SK-N-SH (cell line): ENCODE results near the gene CISD2. TPM values are rescaled to one million over a fixed set of nuclear protein-coding genes. Genes with fewer than 3 reads are reported as not detected.

Experiments used
- CTCF ChIA-PET: fragments of 300-600, 350-600 bp; formaldehyde crosslinking; extraction: SDS; loops from one replicate; lab custom pipeline; 2021; lab: Yijun Ruan, JAX
- POLR2A ChIA-PET: fragments of 350-600 bp; sonication (Branson Sonifier 250); formaldehyde crosslinking; extraction: SDS; loops from one replicate; lab custom pipeline; 2020; ENCODE audit warnings: antibody characterized with exemption, inconsistent platforms; lab: Yijun Ruan, JAX
- DNase-seq: peaks from one replicate; pipeline ENCODE4 v3.0.0; 2012
- H2AFZ ChIP-seq: fragments of 200-600 bp; sonication (generic); 2 replicates; pipeline ENCODE4 v1.8.1; 2016; ENCODE audit warnings: antibody characterized with exemption, mild to moderate bottlenecking, low read depth
- H3F3A ChIP-seq: fragments of 200-600 bp; sonication (generic); replicated peaks from 2 replicates; pipeline ENCODE3; 2016; ENCODE audit warnings: antibody characterized with exemption, mild to moderate bottlenecking; ENCODE audit not compliant: insufficient read depth
- H3K27ac ChIP-seq, 2 experiments: fragments of 200-500 bp in 1 of 2; fragments of 200-600 bp in 1 of 2; sonication (Bioruptor generic) in 1 of 2; sonication (generic), shearing (Covaris generic) in 1 of 2; 2 replicates each; pipeline versions ENCODE4 v1.5.1 to v1.6.1; 2014 to 2016; ENCODE audit warnings: low read depth in 2 of 2, inconsistent platforms in 1 of 2, low read length in 1 of 2, mild to moderate bottlenecking in 1 of 2, mixed read lengths in 1 of 2
- H3K27me3 ChIP-seq: fragments of 200-600 bp; sonication (generic), shearing (Covaris generic); 2 replicates; pipeline ENCODE4 v1.6.1; 2016; ENCODE audit warnings: mixed run types; ENCODE audit not compliant: insufficient read depth
- H3K36me3 ChIP-seq, 2 experiments: fragments of 200-500 bp in 1 of 2; fragments of 200-600 bp in 1 of 2; sonication (Bioruptor generic) in 1 of 2; sonication (generic) in 1 of 2; replicated peaks in 1 of 2; 2 replicates each; pipeline versions ENCODE3 to v1.5.1; 2014 to 2016; ENCODE audit warnings: low read length in 1 of 2, mild to moderate bottlenecking in 1 of 2; ENCODE audit not compliant: insufficient read depth in 2 of 2, control insufficient read depth in 1 of 2
- H3K4me1 ChIP-seq, 2 experiments: fragments of 200-500 bp in 1 of 2; fragments of 200-600 bp in 1 of 2; sonication (Bioruptor generic) in 1 of 2; sonication (generic), shearing (Covaris generic) in 1 of 2; 2 replicates each; pipeline versions ENCODE4 v1.5.1 to v1.6.1; 2014 to 2016; ENCODE audit warnings: low read depth in 1 of 2, low read length in 1 of 2, mixed run types in 1 of 2; ENCODE audit not compliant: insufficient read depth in 2 of 2, control insufficient read depth in 1 of 2
- H3K4me2 ChIP-seq: fragments of 200-600 bp; sonication (generic), shearing (Covaris generic); 2 replicates; pipeline ENCODE4 v1.6.1; 2017; ENCODE audit warnings: mixed run types
- H3K4me3 ChIP-seq, 2 experiments: fragments of 200-500 bp in 1 of 2; fragments of 200-600 bp in 1 of 2; sonication (Bioruptor generic) in 1 of 2; sonication (generic), shearing (Covaris generic) in 1 of 2; 2 replicates each; pipeline versions ENCODE4 v1.5.1 to v1.8.1; 2014 to 2016; ENCODE audit warnings: low read depth in 2 of 2, inconsistent platforms in 1 of 2, low read length in 1 of 2, mild to moderate bottlenecking in 1 of 2, mixed read lengths in 1 of 2, moderate library complexity in 1 of 2
- H3K79me2 ChIP-seq: fragments of 200-600 bp; sonication (generic); 2 replicates; pipeline ENCODE4 v1.8.1; 2017; ENCODE audit warnings: mild to moderate bottlenecking; ENCODE audit not compliant: insufficient read depth
- H3K9ac ChIP-seq: fragments of 200-600 bp; sonication (generic); 2 replicates; pipeline ENCODE4 v1.6.1; 2017; ENCODE audit warnings: mixed run types
- H3K9me2 ChIP-seq: fragments of 200-600 bp; sonication (generic); 2 replicates; pipeline ENCODE4 v1.6.1; 2017; ENCODE audit warnings: mixed run types
- H3K9me3 ChIP-seq: fragments of 200-600 bp; sonication (generic); 2 replicates; pipeline ENCODE4 v1.6.1; 2017; ENCODE audit warnings: mixed run types, mild to moderate bottlenecking, moderate library complexity
- H4K20me1 ChIP-seq: fragments of 200-600 bp; sonication (generic); 2 replicates; pipeline ENCODE4 v1.6.1; 2017; ENCODE audit warnings: mild to moderate bottlenecking, mixed run types; ENCODE audit not compliant: insufficient read depth
- ELF1 ChIP-seq: IDR thresholded peaks from 2 replicates; pipeline ENCODE4 v1.4.0; 2012
- EP300 ChIP-seq, 2 experiments: IDR thresholded peaks; 2 replicates each; pipeline versions ENCODE4 v1.4.0 to v1.6.1; 2012; ENCODE audit warnings: borderline replicate concordance in 1 of 2, low read depth in 1 of 2, low read length in 1 of 2
- FOXJ3 ChIP-seq: sonication (generic); formaldehyde crosslinking; IDR thresholded peaks from 2 replicates; pipeline ENCODE4 v1.5.1; 2020; ENCODE audit warnings: mild to moderate bottlenecking, missing genetic modification reagents
- GABPA ChIP-seq: IDR thresholded peaks from 2 replicates; pipeline ENCODE4 v1.4.0; 2012; ENCODE audit warnings: low read depth, mild to moderate bottlenecking
- GATA2 ChIP-seq: sonication (generic); formaldehyde crosslinking; IDR thresholded peaks from 2 replicates; pipeline ENCODE4 v1.5.0; 2020; ENCODE audit warnings: mild to moderate bottlenecking, missing genetic modification reagents
- MXI1 ChIP-seq: IDR thresholded peaks from 2 replicates; pipeline ENCODE4 v1.6.1; 2012; ENCODE audit warnings: mild to moderate bottlenecking, low read depth, low read length, improper control_type of control experiment
- RCOR1 ChIP-seq: fragments of 150-350 bp; IDR thresholded peaks from 2 replicates; pipeline ENCODE4 v1.6.1; 2017; ENCODE audit warnings: antibody characterized with exemption, low read length
- RFX5 ChIP-seq: IDR thresholded peaks from 2 replicates; pipeline ENCODE4 v1.6.1; 2012; ENCODE audit warnings: mild to moderate bottlenecking, improper control_type of control experiment, low read length
- TCF12 ChIP-seq: IDR thresholded peaks from 2 replicates; pipeline ENCODE4 v1.4.0; 2012
- TEAD4 ChIP-seq: IDR thresholded peaks from 2 replicates; pipeline ENCODE4 v1.4.0; 2012; ENCODE audit warnings: mild to moderate bottlenecking, borderline replicate concordance; ENCODE audit not compliant: insufficient read depth
- WGBS: methylation state at CpG from one replicate; pipeline ENCODE4 v1.1.6; 2017; ENCODE audit warnings: low lambda C conversion rate; 5-methylcytosine and 5-hydroxymethylcytosine counted together
- polyA plus RNA-seq, 3 experiments: library from polyadenylated mRNA; depleted of rRNA; stranded (reverse); fragments of >200 nt; gene quantifications; 2 replicates each; pipeline ENCODE4 v1.2.3, GENCODE V29; 2012
- TF ChIP-seq, protein P1 (sequence below): fragments of 150-350 bp; IDR thresholded peaks from 2 replicates; pipeline ENCODE4 v1.6.1; 2017; ENCODE audit warnings: antibody characterized with exemption, low read length, low read depth, borderline replicate concordance
- TF ChIP-seq, protein P2 (sequence below): fragments of 150-350 bp; IDR thresholded peaks from 2 replicates; pipeline ENCODE4 v1.6.1; 2016; ENCODE audit warnings: mild to moderate bottlenecking, low read depth, low read length
- TF ChIP-seq, protein P3 (sequence below): IDR thresholded peaks from 2 replicates; pipeline ENCODE4 v1.4.0; 2012; ENCODE audit warnings: low read depth, borderline replicate concordance
- TF ChIP-seq, protein P4 (sequence below): fragments of 200-600 bp; sonication (generic); IDR thresholded peaks from 2 replicates; pipeline ENCODE4 v1.6.1; 2017; ENCODE audit warnings: antibody characterized with exemption, mild to moderate bottlenecking, moderate library complexity

The CISD2 gene
- polyA plus RNA-seq, 1 of the 3 experiments (the other 2 are of a cell fraction), result 21.4 TPM

DNA sequence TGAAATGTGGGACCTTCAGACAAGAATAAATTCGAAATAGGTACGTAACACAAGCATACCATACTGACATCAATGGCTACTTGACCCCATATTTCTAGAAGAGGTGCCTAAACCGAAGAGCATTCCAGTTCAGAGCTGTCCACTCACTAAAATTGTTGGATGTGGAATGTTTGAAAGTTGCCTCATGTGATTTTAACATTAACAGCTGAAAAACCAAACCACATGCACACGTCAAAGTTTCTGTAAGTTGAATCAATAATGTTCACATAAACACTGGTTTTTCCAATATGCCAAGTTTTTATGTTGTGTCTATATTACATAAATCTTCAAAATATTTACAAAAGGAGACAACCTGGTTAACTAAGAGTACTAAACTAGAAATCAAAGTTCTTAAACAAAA, 44.9 kb upstream of the CISD2 start:
- TF ChIP-seq EP300 (IDR thresholded peaks at IDR 0.05; ENCODE audit: borderline replicate concordance in 1 of 2, low read depth in 1 of 2, low read length in 1 of 2) (no peak), TCF12 (no peak), RCOR1 (no peak), ELF1 (no peak), RFX5 (no peak), GABPA (no peak), GATA2 (CRISPR knock-in tag) (no peak), MXI1 (no peak), TEAD4 (no peak), FOXJ3 (CRISPR knock-in tag) (no peak)
- TF ChIP-seq, protein P1, sequence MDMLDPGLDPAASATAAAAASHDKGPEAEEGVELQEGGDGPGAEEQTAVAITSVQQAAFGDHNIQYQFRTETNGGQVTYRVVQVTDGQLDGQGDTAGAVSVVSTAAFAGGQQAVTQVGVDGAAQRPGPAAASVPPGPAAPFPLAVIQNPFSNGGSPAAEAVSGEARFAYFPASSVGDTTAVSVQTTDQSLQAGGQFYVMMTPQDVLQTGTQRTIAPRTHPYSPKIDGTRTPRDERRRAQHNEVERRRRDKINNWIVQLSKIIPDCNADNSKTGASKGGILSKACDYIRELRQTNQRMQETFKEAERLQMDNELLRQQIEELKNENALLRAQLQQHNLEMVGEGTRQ, result no peak
- TF ChIP-seq, protein P2, sequence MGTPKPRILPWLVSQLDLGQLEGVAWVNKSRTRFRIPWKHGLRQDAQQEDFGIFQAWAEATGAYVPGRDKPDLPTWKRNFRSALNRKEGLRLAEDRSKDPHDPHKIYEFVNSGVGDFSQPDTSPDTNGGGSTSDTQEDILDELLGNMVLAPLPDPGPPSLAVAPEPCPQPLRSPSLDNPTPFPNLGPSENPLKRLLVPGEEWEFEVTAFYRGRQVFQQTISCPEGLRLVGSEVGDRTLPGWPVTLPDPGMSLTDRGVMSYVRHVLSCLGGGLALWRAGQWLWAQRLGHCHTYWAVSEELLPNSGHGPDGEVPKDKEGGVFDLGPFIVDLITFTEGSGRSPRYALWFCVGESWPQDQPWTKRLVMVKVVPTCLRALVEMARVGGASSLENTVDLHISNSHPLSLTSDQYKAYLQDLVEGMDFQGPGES, result no peak
- TF ChIP-seq, protein P3, sequence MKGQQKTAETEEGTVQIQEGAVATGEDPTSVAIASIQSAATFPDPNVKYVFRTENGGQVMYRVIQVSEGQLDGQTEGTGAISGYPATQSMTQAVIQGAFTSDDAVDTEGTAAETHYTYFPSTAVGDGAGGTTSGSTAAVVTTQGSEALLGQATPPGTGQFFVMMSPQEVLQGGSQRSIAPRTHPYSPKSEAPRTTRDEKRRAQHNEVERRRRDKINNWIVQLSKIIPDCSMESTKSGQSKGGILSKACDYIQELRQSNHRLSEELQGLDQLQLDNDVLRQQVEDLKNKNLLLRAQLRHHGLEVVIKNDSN, result no peak
- TF ChIP-seq, protein P4, sequence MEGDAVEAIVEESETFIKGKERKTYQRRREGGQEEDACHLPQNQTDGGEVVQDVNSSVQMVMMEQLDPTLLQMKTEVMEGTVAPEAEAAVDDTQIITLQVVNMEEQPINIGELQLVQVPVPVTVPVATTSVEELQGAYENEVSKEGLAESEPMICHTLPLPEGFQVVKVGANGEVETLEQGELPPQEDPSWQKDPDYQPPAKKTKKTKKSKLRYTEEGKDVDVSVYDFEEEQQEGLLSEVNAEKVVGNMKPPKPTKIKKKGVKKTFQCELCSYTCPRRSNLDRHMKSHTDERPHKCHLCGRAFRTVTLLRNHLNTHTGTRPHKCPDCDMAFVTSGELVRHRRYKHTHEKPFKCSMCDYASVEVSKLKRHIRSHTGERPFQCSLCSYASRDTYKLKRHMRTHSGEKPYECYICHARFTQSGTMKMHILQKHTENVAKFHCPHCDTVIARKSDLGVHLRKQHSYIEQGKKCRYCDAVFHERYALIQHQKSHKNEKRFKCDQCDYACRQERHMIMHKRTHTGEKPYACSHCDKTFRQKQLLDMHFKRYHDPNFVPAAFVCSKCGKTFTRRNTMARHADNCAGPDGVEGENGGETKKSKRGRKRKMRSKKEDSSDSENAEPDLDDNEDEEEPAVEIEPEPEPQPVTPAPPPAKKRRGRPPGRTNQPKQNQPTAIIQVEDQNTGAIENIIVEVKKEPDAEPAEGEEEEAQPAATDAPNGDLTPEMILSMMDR, result no peak
- Histone ChIP-seq H2AFZ (no peak overlapping the region), H3K9me2 (no peaks in the 10 kb centered on the region), H3K79me2 (peaks cover 83% of the 10 kb centered on the region), H3K27ac (peak overlapping the region in 1 of 2 experiments; percentile 100; a peak in 2 of 4 replicates), H3K27me3 (no peaks in the 10 kb centered on the region), H3K4me1 (peaks cover 18 to 44% of the 10 kb centered on the region in 2 experiments), H3K9ac (peak overlapping the region; percentile 100; the same call in 1 of the 2 replicates), H3K36me3 (peaks cover 29 to 48% of the 10 kb centered on the region in 2 experiments), H3F3A (peaks cover 35% of the 10 kb centered on the region), H4K20me1 (peaks cover 77% of the 10 kb centered on the region), H3K4me2 (peak overlapping the region; percentile 95), H3K4me3 (peak overlapping the region; percentile 84 to 92; a peak in 3 of 4 replicates), H3K9me3 (no peaks in the 10 kb centered on the region)
- ChIA-PET CTCF (no interaction called here), POLR2A (interaction anchor here (1.2 to 2.0 kb wide), 2 partner anchors 8 to 11 kb away, joined by 4 to 5 read pairs; no protein-coding TSS in a partner anchor)
- no peak for DNase-seq
- WGBS, result 62% methylated on average over 4 of the region's 4 CpGs
